A549 (cell line): ENCODE results near the gene MBNL1. TPM values are rescaled to one million over a fixed set of nuclear protein-coding genes. Genes with fewer than 3 reads are reported as not detected.

Source experiments
- ATAC-seq, 2 experiments: fragments of 200-7000 bp in 1 of 2; fragments of >200 bp in 1 of 2; cut with Nextera tagmentation in 1 of 2; cut with Tn5 transposase in 1 of 2; 3 replicates each; pipeline versions ENCODE4 v1.8.0 to v1.9.1; 2018 to 2020; ENCODE audit warnings: mild to moderate bottlenecking in 1 of 2, moderate library complexity in 1 of 2
- CTCF ChIA-PET: fragments of 300-600 bp; sonication (Branson Sonifier 250); formaldehyde crosslinking; extraction: SDS; loops from one replicate; lab custom pipeline; 2021; ENCODE audit warnings: antibody characterized with exemption, inconsistent platforms; lab: Yijun Ruan, JAX
- POLR2A ChIA-PET: fragments of 350-600 bp; formaldehyde crosslinking; extraction: SDS; loops from one replicate; lab custom pipeline; 2021; ENCODE audit warnings: antibody characterized with exemption, inconsistent platforms; lab: Yijun Ruan, JAX
- DNase-seq, 2 experiments: peaks; one replicate each; pipeline versions ENCODE4 v3.0.0 to v3.0.0-alpha.2; 2011 to 2016; ENCODE audit warnings: low read depth in 1 of 2, low spot score in 1 of 2
- FAIRE-seq: peaks from 2 replicates; lab custom pipeline; 2011; peaks lifted over from hg19 to GRCh38; lab: Jason Lieb, UNC
- H3K27ac ChIP-seq, 2 experiments: fragments of >200 bp; sonication (Bioruptor Twin); formaldehyde crosslinking; 3 replicates each; pipeline ENCODE4 v1.5.1; 2016 to 2017
- H3K4me1 ChIP-seq: fragments of >200 bp; sonication (Bioruptor Twin); formaldehyde crosslinking; 3 replicates; pipeline ENCODE4 v1.6.1; 2016
- H3K4me2 ChIP-seq: fragments of >200 bp; sonication (Bioruptor Twin); formaldehyde crosslinking; 3 replicates; pipeline ENCODE4 v1.6.1; 2016
- H3K4me3 ChIP-seq: fragments of >200 bp; sonication (Bioruptor Twin); formaldehyde crosslinking; 3 replicates; pipeline ENCODE4 v1.5.1; 2016
- H3K9me3 ChIP-seq: fragments of >200 bp; sonication (Bioruptor Twin); formaldehyde crosslinking; 3 replicates; pipeline ENCODE4 v1.6.1; 2016
- BHLHE40 ChIP-seq: IDR thresholded peaks from 2 replicates; pipeline ENCODE4 v1.6.1; 2012; ENCODE audit warnings: low read depth, low read length, inconsistent platforms
- CBX2 ChIP-seq: fragments of 200-600 bp; sonication (generic); IDR thresholded peaks from 2 replicates; pipeline ENCODE4 v1.6.1; 2016; ENCODE audit warnings: low read depth, mild to moderate bottlenecking, borderline replicate concordance
- CBX8 ChIP-seq: fragments of 200-600 bp; sonication (generic); IDR thresholded peaks from 2 replicates; pipeline ENCODE4 v1.6.1; 2016
- CEBPB ChIP-seq, 2 experiments: fragments of >200 bp in 1 of 2; sonication (Bioruptor Twin) in 1 of 2; formaldehyde crosslinking in 1 of 2; IDR thresholded peaks; 2 replicates each; pipeline ENCODE4 v1.6.1; 2012 to 2016
- EP300 ChIP-seq, 2 experiments: fragments of >200 bp; sonication (Bioruptor Twin); formaldehyde crosslinking; IDR thresholded peaks; 2 replicates in 1 of 2; 3 replicates in 1 of 2; pipeline ENCODE4 v1.6.1; 2016 to 2017
- FOSB ChIP-seq: fragments of 250-450 bp; sonication (Bioruptor Pico); IDR thresholded peaks from 2 replicates; pipeline ENCODE4 v1.5.0; 2020; ENCODE audit warnings: mild to moderate bottlenecking, moderate library complexity
- GATA3 ChIP-seq: IDR thresholded peaks from 2 replicates; pipeline ENCODE4 v1.6.1; 2012; ENCODE audit warnings: borderline replicate concordance
- HDAC2 ChIP-seq: fragments of 200-600 bp; sonication (generic); IDR thresholded peaks from 2 replicates; pipeline ENCODE4 v1.6.1; 2016
- HOXB5 ChIP-seq: fragments of 250-450 bp; sonication (Bioruptor Pico); IDR thresholded peaks from 2 replicates; pipeline ENCODE4 v1.5.0; 2020; ENCODE audit warnings: mild to moderate bottlenecking, moderate library complexity
- KDM1A ChIP-seq: fragments of 200-600 bp; sonication (generic); IDR thresholded peaks from 2 replicates; pipeline ENCODE4 v1.6.1; 2016; ENCODE audit warnings: low read depth, mild to moderate bottlenecking
- MYC ChIP-seq: IDR thresholded peaks from 2 replicates; pipeline ENCODE4 v1.6.1; 2012; ENCODE audit warnings: mild to moderate bottlenecking, inconsistent platforms, low read length, improper control_type of control experiment, borderline replicate concordance
- RCOR1 ChIP-seq: fragments of 150-350 bp; IDR thresholded peaks from 2 replicates; pipeline ENCODE4 v1.6.1; 2014; ENCODE audit warnings: antibody characterized with exemption, low read length, low read depth
- RNF2 ChIP-seq: fragments of 200-600 bp; sonication (generic); IDR thresholded peaks from 2 replicates; pipeline ENCODE4 v1.6.1; 2016; ENCODE audit warnings: low read depth, mild to moderate bottlenecking, antibody characterized with exemption, moderate library complexity, borderline replicate concordance
- TP53 ChIP-seq: fragments of 250-450 bp; sonication (Bioruptor Pico); IDR thresholded peaks from 2 replicates; pipeline ENCODE4 v1.5.0; 2021; ENCODE audit warnings: mild to moderate bottlenecking, moderate library complexity
- WGBS: methylation state at CpG from one replicate; pipeline ENCODE4 v1.1.6; 2017; ENCODE audit errors: missing lambda C conversion rate; 5-methylcytosine and 5-hydroxymethylcytosine counted together
- polyA plus RNA-seq, 4 experiments: library from polyadenylated mRNA; depleted of rRNA in 3 of 4; stranded (reverse); fragments of >200 nt; fragmentation: RNase III in 1 of 4; extraction: RNeasy Plus Mini Kit Qiagen cat#74134 plus additional on column Dnase treatment in 1 of 4; gene quantifications; 2 replicates in 3 of 4; 3 replicates in 1 of 4; pipeline ENCODE4 v1.2.3, GENCODE V29; 2011 to 2017
- TF ChIP-seq, protein P1 (sequence below): fragments of >200 bp; sonication (Bioruptor Twin); formaldehyde crosslinking; IDR thresholded peaks from 3 replicates; pipeline ENCODE4 v1.5.1; 2016
- TF ChIP-seq, protein P2 (sequence below): fragments of 200-600 bp; sonication (generic); IDR thresholded peaks from 2 replicates; pipeline ENCODE4 v1.6.1; 2016; ENCODE audit warnings: antibody characterized with exemption, mild to moderate bottlenecking, moderate library complexity
- TF ChIP-seq, protein P3 (sequence below): IDR thresholded peaks from 2 replicates; pipeline ENCODE4 v1.6.1; 2012; ENCODE audit warnings: low read depth, borderline replicate concordance
- TF ChIP-seq, protein P4 (sequence below): fragments of 450-650 bp; IDR thresholded peaks from 2 replicates; pipeline ENCODE4 v1.6.1; 2014; ENCODE audit warnings: antibody characterized with exemption
- TF ChIP-seq, protein P5 (sequence below): IDR thresholded peaks from 2 replicates; pipeline ENCODE4 v1.6.1; 2012

Gene MBNL1
- polyA plus RNA-seq, 2 of the 4 experiments (the other 2 are of a cell fraction): 60.5 to 92.5 TPM

DNA sequence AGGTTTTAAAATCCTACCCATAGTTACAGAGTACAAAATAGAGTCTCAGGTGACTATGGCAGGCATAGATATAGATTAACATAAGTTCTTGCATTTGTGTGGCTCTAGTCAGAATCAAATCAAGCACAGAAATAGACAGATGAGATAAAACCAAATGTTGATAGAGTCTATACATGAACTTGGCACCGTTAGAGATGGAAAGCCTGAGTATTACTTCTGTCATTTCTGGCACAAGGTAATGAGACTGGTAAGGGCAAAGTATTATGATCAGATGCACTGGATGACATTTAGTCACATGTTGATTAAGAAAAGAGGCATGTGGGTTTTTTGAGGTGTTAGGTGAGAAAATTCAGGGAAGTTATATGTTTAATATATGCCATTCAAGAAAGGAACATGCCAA is 219.7 kb downstream of the MBNL1 start:
- FAIRE-seq (no peak), DNase-seq (no peak), ATAC-seq (no peak)
- POLR2A ChIA-PET: no interaction called here
- TF ChIP-seq GATA3 (no peak), RCOR1 (no peak), MYC (no peak), FOSB (no peak), TP53 (CRISPR knock-in tag) (no peak), EP300 (IDR thresholded peaks at IDR 0.05) (no peak), CBX8 (no peak), KDM1A (no peak), HDAC2 (no peak), RNF2 (no peak), CEBPB (IDR thresholded peaks at IDR 0.05) (no peak)
- TF ChIP-seq, protein P1, sequence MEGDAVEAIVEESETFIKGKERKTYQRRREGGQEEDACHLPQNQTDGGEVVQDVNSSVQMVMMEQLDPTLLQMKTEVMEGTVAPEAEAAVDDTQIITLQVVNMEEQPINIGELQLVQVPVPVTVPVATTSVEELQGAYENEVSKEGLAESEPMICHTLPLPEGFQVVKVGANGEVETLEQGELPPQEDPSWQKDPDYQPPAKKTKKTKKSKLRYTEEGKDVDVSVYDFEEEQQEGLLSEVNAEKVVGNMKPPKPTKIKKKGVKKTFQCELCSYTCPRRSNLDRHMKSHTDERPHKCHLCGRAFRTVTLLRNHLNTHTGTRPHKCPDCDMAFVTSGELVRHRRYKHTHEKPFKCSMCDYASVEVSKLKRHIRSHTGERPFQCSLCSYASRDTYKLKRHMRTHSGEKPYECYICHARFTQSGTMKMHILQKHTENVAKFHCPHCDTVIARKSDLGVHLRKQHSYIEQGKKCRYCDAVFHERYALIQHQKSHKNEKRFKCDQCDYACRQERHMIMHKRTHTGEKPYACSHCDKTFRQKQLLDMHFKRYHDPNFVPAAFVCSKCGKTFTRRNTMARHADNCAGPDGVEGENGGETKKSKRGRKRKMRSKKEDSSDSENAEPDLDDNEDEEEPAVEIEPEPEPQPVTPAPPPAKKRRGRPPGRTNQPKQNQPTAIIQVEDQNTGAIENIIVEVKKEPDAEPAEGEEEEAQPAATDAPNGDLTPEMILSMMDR: no peak
- TF ChIP-seq, protein P2, sequence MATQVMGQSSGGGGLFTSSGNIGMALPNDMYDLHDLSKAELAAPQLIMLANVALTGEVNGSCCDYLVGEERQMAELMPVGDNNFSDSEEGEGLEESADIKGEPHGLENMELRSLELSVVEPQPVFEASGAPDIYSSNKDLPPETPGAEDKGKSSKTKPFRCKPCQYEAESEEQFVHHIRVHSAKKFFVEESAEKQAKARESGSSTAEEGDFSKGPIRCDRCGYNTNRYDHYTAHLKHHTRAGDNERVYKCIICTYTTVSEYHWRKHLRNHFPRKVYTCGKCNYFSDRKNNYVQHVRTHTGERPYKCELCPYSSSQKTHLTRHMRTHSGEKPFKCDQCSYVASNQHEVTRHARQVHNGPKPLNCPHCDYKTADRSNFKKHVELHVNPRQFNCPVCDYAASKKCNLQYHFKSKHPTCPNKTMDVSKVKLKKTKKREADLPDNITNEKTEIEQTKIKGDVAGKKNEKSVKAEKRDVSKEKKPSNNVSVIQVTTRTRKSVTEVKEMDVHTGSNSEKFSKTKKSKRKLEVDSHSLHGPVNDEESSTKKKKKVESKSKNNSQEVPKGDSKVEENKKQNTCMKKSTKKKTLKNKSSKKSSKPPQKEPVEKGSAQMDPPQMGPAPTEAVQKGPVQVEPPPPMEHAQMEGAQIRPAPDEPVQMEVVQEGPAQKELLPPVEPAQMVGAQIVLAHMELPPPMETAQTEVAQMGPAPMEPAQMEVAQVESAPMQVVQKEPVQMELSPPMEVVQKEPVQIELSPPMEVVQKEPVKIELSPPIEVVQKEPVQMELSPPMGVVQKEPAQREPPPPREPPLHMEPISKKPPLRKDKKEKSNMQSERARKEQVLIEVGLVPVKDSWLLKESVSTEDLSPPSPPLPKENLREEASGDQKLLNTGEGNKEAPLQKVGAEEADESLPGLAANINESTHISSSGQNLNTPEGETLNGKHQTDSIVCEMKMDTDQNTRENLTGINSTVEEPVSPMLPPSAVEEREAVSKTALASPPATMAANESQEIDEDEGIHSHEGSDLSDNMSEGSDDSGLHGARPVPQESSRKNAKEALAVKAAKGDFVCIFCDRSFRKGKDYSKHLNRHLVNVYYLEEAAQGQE: no peak
- TF ChIP-seq, protein P3, sequence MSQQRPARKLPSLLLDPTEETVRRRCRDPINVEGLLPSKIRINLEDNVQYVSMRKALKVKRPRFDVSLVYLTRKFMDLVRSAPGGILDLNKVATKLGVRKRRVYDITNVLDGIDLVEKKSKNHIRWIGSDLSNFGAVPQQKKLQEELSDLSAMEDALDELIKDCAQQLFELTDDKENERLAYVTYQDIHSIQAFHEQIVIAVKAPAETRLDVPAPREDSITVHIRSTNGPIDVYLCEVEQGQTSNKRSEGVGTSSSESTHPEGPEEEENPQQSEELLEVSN: no peak
- Histone ChIP-seq H3K4me3 (no peak overlapping the region), H3K4me2 (no peak overlapping the region), H3K4me1 (no peaks in the 10 kb centered on the region), H3K27ac (no peak overlapping the region), H3K9me3 (no peaks in the 10 kb centered on the region)
- CTCF ChIA-PET: no interaction called here
- 32% methylated on average over 1 of the region's 1 CpG for WGBS

DNA sequence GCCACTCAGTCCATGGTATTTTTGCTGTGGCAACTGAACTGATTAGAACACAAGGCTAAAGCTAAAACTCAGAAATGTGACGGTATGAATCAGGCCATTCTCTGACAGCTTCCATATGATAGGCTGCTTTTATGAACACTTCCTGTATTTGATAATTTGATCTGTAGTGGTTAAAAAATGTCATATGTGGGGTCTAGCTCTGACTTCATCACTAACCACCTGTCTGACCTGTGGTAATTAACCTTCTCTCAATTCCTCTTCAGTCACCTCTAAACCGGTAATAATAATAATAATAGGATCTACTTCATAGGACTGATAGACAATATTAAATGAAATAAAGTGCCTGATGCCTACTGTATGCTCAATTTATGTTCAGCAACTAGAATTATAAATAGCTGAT is 223.2 kb downstream of the MBNL1 start:
- WGBS: 97% methylated on average over 2 of the region's 2 CpGs
- FAIRE-seq (no peak), ATAC-seq (no peak), DNase-seq (no peak)
- Histone ChIP-seq H3K4me2 (no peak overlapping the region), H3K9me3 (no peaks in the 10 kb centered on the region), H3K4me1 (no peaks in the 10 kb centered on the region), H3K27ac (no peak overlapping the region), H3K4me3 (no peak overlapping the region)
- no peak for TF ChIP-seq HOXB5 (CRISPR knock-in tag)
- TF ChIP-seq, protein P4, sequence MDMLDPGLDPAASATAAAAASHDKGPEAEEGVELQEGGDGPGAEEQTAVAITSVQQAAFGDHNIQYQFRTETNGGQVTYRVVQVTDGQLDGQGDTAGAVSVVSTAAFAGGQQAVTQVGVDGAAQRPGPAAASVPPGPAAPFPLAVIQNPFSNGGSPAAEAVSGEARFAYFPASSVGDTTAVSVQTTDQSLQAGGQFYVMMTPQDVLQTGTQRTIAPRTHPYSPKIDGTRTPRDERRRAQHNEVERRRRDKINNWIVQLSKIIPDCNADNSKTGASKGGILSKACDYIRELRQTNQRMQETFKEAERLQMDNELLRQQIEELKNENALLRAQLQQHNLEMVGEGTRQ: no peak
- ChIA-PET POLR2A (interaction anchor here (0.6 kb wide), 1 partner anchor 459 kb away, joined by 3 read pairs; no protein-coding TSS in a partner anchor), CTCF (interaction anchor here (1.0 to 1.3 kb wide), 3 partner anchors 14 to 46 kb away, joined by 3 to 5 read pairs (median 4); no protein-coding TSS in a partner anchor)

DNA sequence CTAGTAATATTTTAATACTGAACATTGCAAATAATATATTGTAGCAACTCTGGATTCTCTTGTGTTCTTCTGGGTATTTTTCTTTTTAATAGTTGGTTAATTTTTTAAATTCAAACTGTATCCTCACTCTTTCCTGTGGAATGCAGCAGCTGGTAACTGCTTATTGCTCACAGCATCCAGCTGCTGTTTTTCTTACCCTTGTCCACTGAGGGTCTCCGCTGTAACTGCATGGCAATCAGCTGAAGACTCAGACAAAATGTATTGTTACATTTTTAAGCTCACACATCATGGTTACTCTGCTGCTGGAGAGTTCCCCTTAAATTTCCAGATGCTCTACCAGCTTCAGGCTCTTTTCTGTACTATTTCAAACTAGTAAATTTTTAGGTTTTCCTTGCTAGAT is 227.6 kb downstream of the MBNL1 start:
- 88% methylated on average over 1 of the region's 1 CpG for WGBS
- no peak for ATAC-seq
- POLR2A ChIA-PET: no interaction called here

More for the DNA sequence above, 227.6 kb downstream of the MBNL1 start:
- H3K4me1 ChIP-seq: no peaks in the 10 kb centered on the region
- H3K4me2 ChIP-seq: no peak overlapping the region
- CTCF ChIA-PET: no interaction called here
- FAIRE-seq (no peak), DNase-seq (no peak)
- no peak for TF ChIP-seq EP300 (IDR thresholded peaks at IDR 0.05)
- TF ChIP-seq BHLHE40: no peak
- TF ChIP-seq CBX2: no peak
- TF ChIP-seq, protein P5, sequence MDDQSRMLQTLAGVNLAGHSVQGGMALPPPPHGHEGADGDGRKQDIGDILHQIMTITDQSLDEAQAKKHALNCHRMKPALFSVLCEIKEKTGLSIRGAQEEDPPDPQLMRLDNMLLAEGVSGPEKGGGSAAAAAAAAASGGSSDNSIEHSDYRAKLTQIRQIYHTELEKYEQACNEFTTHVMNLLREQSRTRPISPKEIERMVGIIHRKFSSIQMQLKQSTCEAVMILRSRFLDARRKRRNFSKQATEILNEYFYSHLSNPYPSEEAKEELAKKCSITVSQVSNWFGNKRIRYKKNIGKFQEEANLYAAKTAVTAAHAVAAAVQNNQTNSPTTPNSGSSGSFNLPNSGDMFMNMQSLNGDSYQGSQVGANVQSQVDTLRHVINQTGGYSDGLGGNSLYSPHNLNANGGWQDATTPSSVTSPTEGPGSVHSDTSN: no peak
- no peak for TF ChIP-seq MYC
- no peak for TF ChIP-seq HDAC2
- H3K9me3 ChIP-seq: no peaks in the 10 kb centered on the region
- H3K27ac ChIP-seq: no peak overlapping the region
- no peak overlapping the region for H3K4me3 ChIP-seq
